Tibial nerve (tissue), 4 donors: ENCODE results near the gene C11orf68. TPM values are rescaled to one million over a fixed set of nuclear protein-coding genes. Genes with fewer than 3 reads are reported as not detected.

Experiments used
- DNase-seq, 2 donors: peaks; one replicate each; pipeline ENCODE4 v3.0.0-alpha.2; 2019; ENCODE audit warnings: low spot score in 2 of 2
- H3K27ac ChIP-seq, 4 donors: fragments of 200-600 bp; sonication (generic) in 3 of 4; one replicate each; pipeline ENCODE4 v1.5.1; 2017 to 2019; ENCODE audit warnings: mild to moderate bottlenecking in 1 of 4
- H3K27me3 ChIP-seq, 2 donors: fragments of 200-600 bp; sonication (generic) in 1 of 2; one replicate each; pipeline versions ENCODE4 v1.5.1 to v1.6.0; 2017 to 2019
- H3K36me3 ChIP-seq, 3 donors: fragments of 200-600 bp; sonication (generic); one replicate each; pipeline ENCODE4 v1.5.1; 2018 to 2019
- H3K4me1 ChIP-seq, 4 donors: fragments of 200-600 bp; sonication (generic) in 3 of 4; one replicate each; pipeline ENCODE4 v1.5.1; 2017 to 2019
- H3K4me3 ChIP-seq, 4 donors: fragments of 200-600 bp; sonication (generic) in 3 of 4; one replicate each; pipeline ENCODE4 v1.5.1; 2017 to 2019; ENCODE audit warnings: mild to moderate bottlenecking in 1 of 4, moderate library complexity in 1 of 4
- H3K9me3 ChIP-seq, 4 donors: fragments of 200-600 bp; sonication (generic) in 3 of 4; one replicate each; pipeline ENCODE4 v1.5.1; 2017 to 2019
- CTCF ChIP-seq, 5 experiments: fragments of 200-600 bp in 3 of 5; fragments of 450-650 bp in 2 of 5; sonication (generic) in 3 of 5; IDR thresholded peaks; one replicate each; pipeline ENCODE4 v1.5.1; 2016 to 2019; ENCODE audit warnings: antibody characterized with exemption in 5 of 5, mild to moderate bottlenecking in 3 of 5, moderate library complexity in 2 of 5
- EP300 ChIP-seq, 2 donors: sonication (generic); formaldehyde crosslinking; IDR thresholded peaks; one replicate each; pipeline ENCODE4 v1.6.1; 2017; ENCODE audit warnings: antibody characterized with exemption in 2 of 2, mild to moderate bottlenecking in 1 of 2
- POLR2A ChIP-seq, 2 donors: fragments of 450-650 bp; IDR thresholded peaks; one replicate each; pipeline ENCODE4 v1.6.1; 2017; ENCODE audit warnings: antibody characterized with exemption in 2 of 2, mild to moderate bottlenecking in 2 of 2, moderate library complexity in 2 of 2
- WGBS, 2 donors: methylation state at CpG; one replicate each; pipeline ENCODE4 v1.1.5; 2018; 5-methylcytosine and 5-hydroxymethylcytosine counted together
- total RNA-seq, 4 donors: library from RNA; depleted of rRNA; stranded (reverse); fragments of >200 nt; gene quantifications; one replicate each; pipeline ENCODE4 v1.1.0, GENCODE V29; 2016

C11orf68 gene
- total RNA-seq, 4 donors from 2014 or later, result 14.7 to 30.4 (median 21.7) TPM

- Histone ChIP-seq H3K27me3 (no peaks in the 10 kb centered on the region), H3K4me1 (peaks cover 0 to 22% (median 10%) of the 10 kb centered on the region in 4 donors), H3K4me3 (no peak overlapping the region), H3K27ac (no peak overlapping the region), H3K36me3 (no peaks in the 10 kb centered on the region), H3K9me3 (no peaks in the 10 kb centered on the region)
- DNase-seq, result no peak
- no peak for TF ChIP-seq EP300 (IDR thresholded peaks at IDR 0.05)
- TF ChIP-seq CTCF (IDR thresholded peaks at IDR 0.05), result no peak
- TF ChIP-seq POLR2A (IDR thresholded peaks at IDR 0.05), result no peak
- 84 to 85% methylated on average over 6 of the region's 6 CpGs for WGBS, 2 donors
Measured at GRCh38 chr11:65907878-65908277, 11.0 kb downstream of the C11orf68 start.

GRCh38 chr11:65906602-65907001 lies 12.3 kb downstream of the C11orf68 start:
- no peaks in the 10 kb centered on the region for H3K9me3 ChIP-seq
- H3K27me3 ChIP-seq, result no peaks in the 10 kb centered on the region
- no peak for DNase-seq
- TF ChIP-seq POLR2A (IDR thresholded peaks at IDR 0.05) (no peak), CTCF (IDR thresholded peaks at IDR 0.05) (no peak), EP300 (IDR thresholded peaks at IDR 0.05) (no peak)
- WGBS, 2 donors, result 87 to 93% methylated on average over 5 of the region's 5 CpGs
- H3K36me3 ChIP-seq, result no peaks in the 10 kb centered on the region
- H3K4me1 ChIP-seq, result peaks cover 0 to 10% (median 5%) of the 10 kb centered on the region in 4 donors
- H3K27ac ChIP-seq, result no peak overlapping the region
- no peak overlapping the region for H3K4me3 ChIP-seq

DNA sequence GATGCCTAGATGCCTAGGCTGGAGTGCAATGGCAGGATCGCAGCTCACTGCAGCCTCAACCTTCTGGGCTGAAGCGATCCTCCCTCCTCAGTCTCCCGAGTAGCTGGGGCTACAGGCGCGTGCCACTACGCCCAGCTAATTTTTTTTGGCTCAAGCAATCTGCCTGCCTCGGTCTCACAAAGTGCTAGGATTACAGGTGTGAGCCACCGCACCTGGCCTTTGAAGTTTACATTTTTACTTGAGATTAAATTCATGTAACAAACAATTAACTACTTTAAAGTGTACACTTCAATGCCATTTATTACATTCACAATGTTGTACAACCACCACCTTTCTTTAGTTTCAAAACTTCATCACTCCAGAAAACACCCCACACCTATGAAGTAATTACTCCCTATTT lies 15.1 kb downstream of the C11orf68 start:
- H3K27ac ChIP-seq, result peak overlapping the region in 1 of 4 donors; percentile 55
- H3K4me3 ChIP-seq, result no peak overlapping the region
- peaks cover 0 to 27% (median 11%) of the 10 kb centered on the region in 4 donors for H3K4me1 ChIP-seq
- WGBS, 2 donors, result 74 to 79% methylated on average over 8 of the region's 8 CpGs
- TF ChIP-seq EP300 (IDR thresholded peaks at IDR 0.05), result no peak
- no peak for TF ChIP-seq CTCF (IDR thresholded peaks at IDR 0.05)
- no peak for TF ChIP-seq POLR2A (IDR thresholded peaks at IDR 0.05)
- peaks cover 0 to 16% of the 10 kb centered on the region in 2 donors for H3K27me3 ChIP-seq
- H3K9me3 ChIP-seq, result no peaks in the 10 kb centered on the region
- no peaks in the 10 kb centered on the region for H3K36me3 ChIP-seq
- DNase-seq, result no peak

DNA sequence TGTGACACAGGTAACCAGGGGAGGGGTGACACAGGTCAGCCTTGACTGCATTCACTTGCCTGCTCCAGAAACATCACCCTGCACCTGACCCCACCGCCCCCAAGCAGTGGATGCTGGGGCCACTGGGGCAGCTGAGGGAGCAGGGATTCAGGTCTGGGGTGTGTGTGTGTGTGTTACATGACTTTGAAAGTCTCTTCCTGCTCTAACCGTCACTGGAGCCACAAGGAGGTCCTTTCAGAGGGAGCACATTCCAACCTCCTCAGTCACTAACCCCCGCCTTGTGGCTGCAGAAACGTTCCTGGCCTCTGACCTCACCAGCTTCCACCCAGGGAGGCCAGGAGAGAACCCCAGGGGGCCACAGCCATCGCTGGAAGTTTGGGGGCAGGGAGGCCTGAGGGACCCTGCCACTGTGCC lies 15.8 kb downstream of the C11orf68 start:
- DNase-seq, result no peak
- WGBS, 2 donors, result 11% methylated on average over 1 to 5 of the region's 5 CpGs
- Histone ChIP-seq H3K9me3 (no peaks in the 10 kb centered on the region), H3K27me3 (peaks cover 0 to 16% of the 10 kb centered on the region in 2 donors), H3K4me1 (peaks cover 0 to 27% (median 11%) of the 10 kb centered on the region in 4 donors), H3K36me3 (no peaks in the 10 kb centered on the region), H3K4me3 (no peak overlapping the region), H3K27ac (peak overlapping the region in 1 of 4 donors; percentile 55)
- TF ChIP-seq CTCF (IDR thresholded peaks at IDR 0.05) (no peak), EP300 (IDR thresholded peaks at IDR 0.05) (no peak), POLR2A (IDR thresholded peaks at IDR 0.05) (no peak)

GRCh38 chr11:65900899-65901180 lies 18.0 kb downstream of the C11orf68 start:
- H3K27ac ChIP-seq, result peak overlapping the region in 2 of 4 donors; percentile 61 to 75
- WGBS, 2 donors, result 79 to 88% methylated on average over 11 of the region's 11 CpGs
- no peaks in the 10 kb centered on the region for H3K36me3 ChIP-seq
- H3K4me3 ChIP-seq, result peak overlapping the region in 3 of 4 donors; percentile 47 to 59 (median 59)
- TF ChIP-seq EP300 (IDR thresholded peaks at IDR 0.05) (no peak), CTCF (IDR thresholded peaks at IDR 0.05) (no peak), POLR2A (IDR thresholded peaks at IDR 0.05) (no peak)
- H3K27me3 ChIP-seq, result peaks cover 0 to 16% of the 10 kb centered on the region in 2 donors
- peaks cover 0 to 27% (median 11%) of the 10 kb centered on the region in 4 donors for H3K4me1 ChIP-seq
- no peak for DNase-seq
- H3K9me3 ChIP-seq, result no peaks in the 10 kb centered on the region
